H1 (cell line): Measurements from ENCODE around the gene LRRC27. TPM values are rescaled to one million over a fixed set of nuclear protein-coding genes. Genes with fewer than 3 reads are reported as not detected.

Source experiments
- CTCF ChIA-PET: fragments of 300-600 bp; sonication (Branson Sonifier 250); formaldehyde crosslinking; loops from one replicate; lab custom pipeline; 2021; ENCODE audit not compliant: partially characterized antibody; lab: Charles Lee
- POLR2A ChIA-PET: fragments of 300-600 bp; sonication (Branson Sonifier 250); formaldehyde crosslinking; loops from one replicate; lab custom pipeline; 2021; ENCODE audit warnings: inconsistent platforms; ENCODE audit not compliant: partially characterized antibody; lab: Charles Lee
- DNase-seq, 2 experiments: peaks; one replicate each; pipeline versions ENCODE4 v3.0.0 to v3.0.0-alpha.2; 2010 to 2022; ENCODE audit warnings: low spot score in 2 of 2, low read depth in 1 of 2, mixed read lengths in 1 of 2
- FAIRE-seq: peaks from 2 replicates; lab custom pipeline; 2011; peaks lifted over from hg19 to GRCh38; lab: Jason Lieb, UNC
- H2AFZ ChIP-seq: 2 replicates; pipeline ENCODE4 v1.8.1; 2012; ENCODE audit warnings: low read length, inconsistent platforms
- H2AK5ac ChIP-seq: 2 replicates; pipeline ENCODE4 v1.6.1; 2013; ENCODE audit warnings: low read depth, low read length
- H2BK120ac ChIP-seq: replicated peaks from 2 replicates; pipeline ENCODE3; 2013; ENCODE audit warnings: low read depth, low read length, inconsistent platforms
- H2BK12ac ChIP-seq: 2 replicates; pipeline ENCODE4 v1.6.1; 2013; ENCODE audit warnings: low read depth, low read length
- H2BK15ac ChIP-seq: 2 replicates; pipeline ENCODE4 v1.6.1; 2013; ENCODE audit warnings: low read length
- H2BK20ac ChIP-seq: 2 replicates; pipeline ENCODE4 v1.6.1; 2013; ENCODE audit warnings: low read length
- H2BK5ac ChIP-seq: 2 replicates; pipeline ENCODE4 v1.6.1; 2013; ENCODE audit warnings: low read depth, low read length
- H3K14ac ChIP-seq: 2 replicates; pipeline ENCODE4 v1.6.1; 2013; ENCODE audit warnings: inconsistent platforms; ENCODE audit not compliant: insufficient read length
- H3K18ac ChIP-seq: 2 replicates; pipeline ENCODE4 v1.6.1; 2013; ENCODE audit warnings: low read length; ENCODE audit errors: extremely low read depth
- H3K23ac ChIP-seq: 2 replicates; pipeline ENCODE4 v1.6.1; 2013; ENCODE audit warnings: inconsistent platforms; ENCODE audit not compliant: insufficient read length
- H3K23me2 ChIP-seq: 2 replicates; pipeline ENCODE4 v1.6.1; 2013; ENCODE audit warnings: low read depth, low read length
- H3K27ac ChIP-seq: 2 replicates; pipeline ENCODE4 v1.6.1; 2011; ENCODE audit warnings: low read depth, low read length, inconsistent platforms
- H3K27me3 ChIP-seq, 4 experiments: replicated peaks in 1 of 4; 1 replicate in 1 of 4; 2 replicates in 3 of 4; pipeline versions ENCODE4 v1.6.1 to v1.8.1; 2011 to 2013; ENCODE audit warnings: low read length in 3 of 4, mild to moderate bottlenecking in 3 of 4, inconsistent platforms in 2 of 4, mixed read lengths in 2 of 4, moderate library complexity in 1 of 4; ENCODE audit not compliant: control insufficient read depth in 3 of 4, insufficient read depth in 3 of 4; ENCODE audit errors: extremely low read depth in 1 of 4
- H3K36me3 ChIP-seq, 4 experiments: 2 replicates each; pipeline versions ENCODE4 v1.6.1 to v1.8.1; 2011 to 2013; ENCODE audit warnings: mild to moderate bottlenecking in 4 of 4, low read length in 3 of 4, moderate library complexity in 2 of 4, control low read depth in 1 of 4, inconsistent platforms in 1 of 4; ENCODE audit not compliant: insufficient read depth in 4 of 4, control insufficient read depth in 2 of 4
- H3K4ac ChIP-seq: replicated peaks from 2 replicates; pipeline ENCODE3; 2013; ENCODE audit warnings: low read length, low read depth, mixed read lengths, inconsistent platforms; ENCODE audit not compliant: insufficient read length
- H3K4me1 ChIP-seq, 4 experiments: replicated peaks in 1 of 4; 1 replicate in 1 of 4; 2 replicates in 3 of 4; pipeline versions ENCODE4 v1.6.1 to v1.8.1; 2011 to 2013; ENCODE audit warnings: low read length in 3 of 4, inconsistent platforms in 2 of 4, mixed read lengths in 1 of 4; ENCODE audit not compliant: insufficient read depth in 4 of 4, control insufficient read depth in 3 of 4
- H3K4me2 ChIP-seq, 2 experiments: 2 replicates each; pipeline versions ENCODE4 v1.6.1 to v1.8.1; 2011 to 2013; ENCODE audit warnings: low read depth in 2 of 2, low read length in 2 of 2, control low read depth in 1 of 2, inconsistent platforms in 1 of 2, mild to moderate bottlenecking in 1 of 2; ENCODE audit not compliant: insufficient read depth in 1 of 2
- H3K4me3 ChIP-seq, 4 experiments: fragments of 200-600, 300-600 bp in 1 of 4; sonication (generic), shearing (Covaris generic), sonication (Bioruptor Twin) in 1 of 4; 2 replicates each; pipeline versions ENCODE4 v1.5.1 to v1.8.1; 2011 to 2016; ENCODE audit warnings: low read length in 4 of 4, low read depth in 3 of 4, control low read depth in 2 of 4, inconsistent platforms in 2 of 4, mild to moderate bottlenecking in 2 of 4, mixed read lengths in 1 of 4, moderate library complexity in 1 of 4; ENCODE audit not compliant: insufficient read depth in 2 of 4; ENCODE audit errors: extremely low read depth in 1 of 4
- H3K56ac ChIP-seq: replicated peaks from 2 replicates; pipeline ENCODE3; 2013; ENCODE audit warnings: low read depth, mild to moderate bottlenecking, mixed read lengths, low read length, inconsistent platforms; ENCODE audit not compliant: insufficient read length
- H3K79me1 ChIP-seq: 2 replicates; pipeline ENCODE4 v1.6.1; 2013; ENCODE audit warnings: low read depth, low read length, control low read depth
- H3K79me2 ChIP-seq, 2 experiments: 2 replicates each; pipeline versions ENCODE4 v1.6.1 to v1.8.1; 2012 to 2013; ENCODE audit warnings: low read length in 2 of 2, mild to moderate bottlenecking in 2 of 2, inconsistent platforms in 1 of 2; ENCODE audit not compliant: insufficient read depth in 2 of 2, control insufficient read depth in 1 of 2
- H3K9ac ChIP-seq, 4 experiments: replicated peaks in 1 of 4; 1 replicate in 1 of 4; 2 replicates in 3 of 4; pipeline versions ENCODE4 v1.6.1 to v1.8.1; 2011 to 2013; ENCODE audit warnings: low read depth in 3 of 4, low read length in 3 of 4, control low read depth in 2 of 4, mild to moderate bottlenecking in 2 of 4, moderate library complexity in 2 of 4, inconsistent platforms in 1 of 4; ENCODE audit errors: extremely low read depth in 1 of 4
- H3K9me3 ChIP-seq, 2 experiments: 2 replicates each; pipeline versions ENCODE4 v1.6.1 to v1.8.1; 2012 to 2013; ENCODE audit warnings: mild to moderate bottlenecking in 2 of 2, moderate library complexity in 2 of 2, control low read depth in 1 of 2, inconsistent platforms in 1 of 2, low read depth in 1 of 2, low read length in 1 of 2, mixed read lengths in 1 of 2; ENCODE audit not compliant: insufficient read depth in 2 of 2
- H4K20me1 ChIP-seq, 2 experiments: replicated peaks in 1 of 2; 2 replicates each; pipeline versions ENCODE3 to v1.8.1; 2011 to 2013; ENCODE audit warnings: inconsistent platforms in 2 of 2, low read length in 2 of 2, mild to moderate bottlenecking in 1 of 2; ENCODE audit not compliant: insufficient read depth in 2 of 2, control insufficient read depth in 1 of 2
- H4K5ac ChIP-seq: 2 replicates; pipeline ENCODE4 v1.6.1; 2013; ENCODE audit warnings: low read length, low read depth, mixed read lengths, inconsistent platforms; ENCODE audit not compliant: insufficient read length
- H4K8ac ChIP-seq: 2 replicates; pipeline ENCODE4 v1.8.0; 2013; ENCODE audit warnings: mild to moderate bottlenecking, moderate library complexity, low read length, inconsistent platforms; ENCODE audit not compliant: insufficient read depth; ENCODE audit errors: extremely low read depth
- H4K91ac ChIP-seq: replicated peaks from 2 replicates; pipeline ENCODE3; 2013; ENCODE audit warnings: low read length, mixed read lengths, inconsistent platforms; ENCODE audit not compliant: insufficient read length
- ATF2 ChIP-seq: IDR thresholded peaks from 2 replicates; pipeline ENCODE4 v1.6.1; 2012; ENCODE audit warnings: low read length, inconsistent platforms
- BCL11A ChIP-seq, 2 experiments: IDR thresholded peaks; one replicate each; pipeline ENCODE4 v1.6.1; 2011; ENCODE audit warnings: low read depth in 2 of 2, low read length in 2 of 2, mild to moderate bottlenecking in 2 of 2
- CHD1 ChIP-seq: IDR thresholded peaks from 2 replicates; pipeline ENCODE4 v1.6.1; 2012; ENCODE audit warnings: low read depth, low read length, improper control_type of control experiment
- EP300 ChIP-seq, 2 experiments: IDR thresholded peaks; 1 replicate in 1 of 2; 2 replicates in 1 of 2; pipeline ENCODE4 v1.6.1; 2011 to 2012; ENCODE audit warnings: low read depth in 2 of 2, low read length in 2 of 2, mild to moderate bottlenecking in 2 of 2, borderline replicate concordance in 1 of 2, inconsistent platforms in 1 of 2, moderate library complexity in 1 of 2
- GTF2F1 ChIP-seq: IDR thresholded peaks from 2 replicates; pipeline ENCODE4 v1.6.1; 2012; ENCODE audit warnings: low read depth, low read length, improper control_type of control experiment, borderline replicate concordance
- JUND ChIP-seq: IDR thresholded peaks from 2 replicates; pipeline ENCODE4 v1.6.1; 2011; ENCODE audit warnings: mild to moderate bottlenecking, improper control_type of control experiment, low read length
- KDM5A ChIP-seq: fragments of 200-600 bp; IDR thresholded peaks from 2 replicates; pipeline ENCODE4 v1.7.1; 2012; ENCODE audit warnings: mild to moderate bottlenecking, low read length, inconsistent platforms, mixed read lengths
- MAX ChIP-seq: IDR thresholded peaks from 2 replicates; pipeline ENCODE4 v1.6.1; 2012; ENCODE audit warnings: inconsistent platforms
- PHF8 ChIP-seq: fragments of 200-600 bp; sonication (generic); conservative IDR thresholded peaks from 2 replicates; pipeline ENCODE4 v1.7.1; 2012; ENCODE audit warnings: low read depth, mild to moderate bottlenecking, inconsistent platforms, low read length, moderate library complexity
- YY1 ChIP-seq: IDR thresholded peaks from 2 replicates; pipeline ENCODE4 v1.6.1; 2011; ENCODE audit warnings: low read depth, mild to moderate bottlenecking, low read length
- WGBS, 2 experiments: shearing (Covaris generic) in 1 of 2; methylation state at CpG; one replicate each; pipeline versions ENCODE4 v1.1.6 to v1.1.7; 2013 to 2015; ENCODE audit warnings: low lambda C conversion rate in 2 of 2, mixed read lengths in 2 of 2, inconsistent platforms in 1 of 2, low coverage in 1 of 2, missing lambda C conversion rate in 1 of 2; ENCODE audit not compliant: insufficient replicate concordance in 2 of 2, insufficient coverage in 1 of 2, insufficient read length in 1 of 2; ENCODE audit errors: extremely low coverage in 1 of 2, missing lambda C conversion rate in 1 of 2; 5-methylcytosine and 5-hydroxymethylcytosine counted together
- polyA plus RNA-seq, 7 experiments: library from polyadenylated mRNA; depleted of rRNA in 3 of 7; stranded (reverse) in 5 of 7; unstranded in 2 of 7; fragments of >200 nt in 5 of 7; fragments of 200-250 nt in 2 of 7; gene quantifications; 1 replicate in 5 of 7; 2 replicates in 1 of 7; 4 replicates in 1 of 7; pipeline versions ENCODE4 v1.2.1 to v1.2.3, GENCODE V29; 2011 to 2013; ENCODE audit warnings: missing spikeins in 2 of 7, mixed read lengths in 2 of 7
- total RNA-seq: library from RNA; stranded (reverse); fragmentation: NEBNext Ultra II Directional; extraction: Animal tissue kit (Norgen Biotek cat#: 25700); gene quantifications from 2 replicates; pipeline ENCODE4 v1.2.1, GENCODE V29; 2021

The LRRC27 gene
- total and polyA plus RNA-seq, 2 of the 8 experiments (the other 6 are each of a cell fraction or from before 2014, with no cell fraction given), result 1.2 to 3.8 TPM

GRCh38 chr10:132420469-132420980 lies 88.5 kb downstream of the LRRC27 start:
- CTCF ChIA-PET, result interaction anchor here (0.9 to 3.1 kb wide), 5 partner anchors 15 to 87 kb away, joined by 3 to 19 read pairs (median 5); no protein-coding TSS in a partner anchor
- FAIRE-seq, result no peak

More at GRCh38 chr10:132420469-132420980, 88.5 kb downstream of the LRRC27 start:
- H3K56ac ChIP-seq, result no peak overlapping the region
- no peak overlapping the region for H3K23ac ChIP-seq
- peaks cover 9 to 36% (median 22%) of the 10 kb centered on the region in 4 experiments for H3K4me1 ChIP-seq
- H3K79me1 ChIP-seq, result no peaks in the 10 kb centered on the region; the same call in 1 of the 2 replicates
- TF ChIP-seq GTF2F1 (no peak), BCL11A (IDR thresholded peaks at IDR 0.05; ENCODE audit: low read depth in 2 of 2, low read length in 2 of 2) (no peak), PHF8 (no peak), YY1 (no peak), MAX (no peak), CHD1 (no peak), ATF2 (no peak), EP300 (IDR thresholded peaks at IDR 0.05; ENCODE audit: borderline replicate concordance in 1 of 2, low read depth in 2 of 2, low read length in 2 of 2) (no peak), JUND (no peak), KDM5A (no peak)
- no peak overlapping the region for H3K14ac ChIP-seq
- H2BK5ac ChIP-seq, result peak overlapping the region; percentile 91; the same call in 1 of the 2 replicates
- peak overlapping the region; percentile 98; the same call in 1 of the 2 replicates for H2BK12ac ChIP-seq
- no peak overlapping the region for H2AK5ac ChIP-seq
- peak overlapping the region; percentile 75 for H4K91ac ChIP-seq
- no peak for DNase-seq
- no peak overlapping the region for H2BK120ac ChIP-seq
- H4K20me1 ChIP-seq, result peaks cover 0 to 4% of the 10 kb centered on the region in 2 experiments
- H3K4ac ChIP-seq, result peak overlapping the region; percentile 60
- peaks cover 4% of the 10 kb centered on the region; the same call in 1 of the 2 replicates for H3K23me2 ChIP-seq
- POLR2A ChIA-PET, result interaction anchor here (0.8 to 6.5 kb wide), 4 partner anchors 8 to 27 kb away, joined by 3 to 71 read pairs (median 3); no protein-coding TSS in a partner anchor
- no peak overlapping the region for H3K27ac ChIP-seq
- H3K36me3 ChIP-seq, result no peaks in the 10 kb centered on the region
- 0 out of 2 replicates have a peak overlapping the region, but pooled peaks have one; percentile 41 for H4K8ac ChIP-seq
- WGBS, 2 experiments, result 70% methylated on average over 8 of the region's 8 CpGs; no CpG with 5 or more reads in 1 of the 2 experiments
- no peak overlapping the region for H3K4me3 ChIP-seq
- H3K4me2 ChIP-seq, result no peak overlapping the region
- H2AFZ ChIP-seq, result no peak overlapping the region
- no peaks in the 10 kb centered on the region for H3K27me3 ChIP-seq
- peaks cover 0 to 4% of the 10 kb centered on the region in 2 experiments; a peak in 1 of 4 replicates for H3K9me3 ChIP-seq
- H3K79me2 ChIP-seq, result no peaks in the 10 kb centered on the region
- peak overlapping the region; percentile 38 for H3K18ac ChIP-seq
- H3K9ac ChIP-seq, result no peak overlapping the region
- no peak overlapping the region for H2BK15ac ChIP-seq
- H2BK20ac ChIP-seq, result no peak overlapping the region; the same call in 1 of the 2 replicates
- peak overlapping the region; percentile 32 for H4K5ac ChIP-seq
